Neural crest cell (in vitro differentiated cells): ENCODE measurements around the gene DYNLT4. TPM values are rescaled to one million over a fixed set of nuclear protein-coding genes. Genes with fewer than 3 reads are reported as not detected.
A peak's percentile ranks its signal among the peaks of the same experiment; 100 is the strongest.
"Not testable (repeated sequence)": the region's sequence is repeated elsewhere in the genome, so short reads cannot be mapped to it uniquely, and the experiment has no call there.

ENCODE experiments used
- DNase-seq: peaks from one replicate; pipeline ENCODE4 v3.0.0; 2021; ENCODE audit warnings: low read depth, mixed read lengths, low spot score
- H3K27ac Mint-ChIP-seq: one replicate; pipeline ENCODE4 v1.8.0; 2021; ENCODE audit warnings: mild to moderate bottlenecking, mixed read lengths; ENCODE audit not compliant: unreplicated experiment
- H3K27me3 Mint-ChIP-seq: 2 replicates; pipeline ENCODE4 v1.8.0; 2021; ENCODE audit warnings: low read depth, mild to moderate bottlenecking, mixed read lengths
- H3K36me3 Mint-ChIP-seq: 2 replicates; pipeline ENCODE4 v1.8.0; 2021; ENCODE audit warnings: low read depth, mild to moderate bottlenecking, mixed read lengths
- H3K4me1 Mint-ChIP-seq: 2 replicates; pipeline ENCODE4 v1.8.0; 2021; ENCODE audit warnings: mixed read lengths
- H3K4me3 Mint-ChIP-seq: one replicate; pipeline ENCODE4 v1.8.0; 2021; ENCODE audit warnings: mild to moderate bottlenecking, mixed read lengths
- H3K9me3 Mint-ChIP-seq: 2 replicates; pipeline ENCODE4 v1.8.0; 2021; ENCODE audit warnings: mixed read lengths
- total RNA-seq: library from RNA; stranded (reverse); gene quantifications from 2 replicates; pipeline ENCODE4 v1.2.1, GENCODE V29; 2021
- TF ChIP-seq, protein P1 (sequence below): fragments of 200-600 bp; sonication (generic); conservative IDR thresholded peaks from 2 replicates; pipeline ENCODE4 v1.5.0; 2021; ENCODE audit warnings: antibody characterized with exemption, mild to moderate bottlenecking

Gene DYNLT4
- total RNA-seq, 1 donor from 2014 or later = not detected

DNA sequence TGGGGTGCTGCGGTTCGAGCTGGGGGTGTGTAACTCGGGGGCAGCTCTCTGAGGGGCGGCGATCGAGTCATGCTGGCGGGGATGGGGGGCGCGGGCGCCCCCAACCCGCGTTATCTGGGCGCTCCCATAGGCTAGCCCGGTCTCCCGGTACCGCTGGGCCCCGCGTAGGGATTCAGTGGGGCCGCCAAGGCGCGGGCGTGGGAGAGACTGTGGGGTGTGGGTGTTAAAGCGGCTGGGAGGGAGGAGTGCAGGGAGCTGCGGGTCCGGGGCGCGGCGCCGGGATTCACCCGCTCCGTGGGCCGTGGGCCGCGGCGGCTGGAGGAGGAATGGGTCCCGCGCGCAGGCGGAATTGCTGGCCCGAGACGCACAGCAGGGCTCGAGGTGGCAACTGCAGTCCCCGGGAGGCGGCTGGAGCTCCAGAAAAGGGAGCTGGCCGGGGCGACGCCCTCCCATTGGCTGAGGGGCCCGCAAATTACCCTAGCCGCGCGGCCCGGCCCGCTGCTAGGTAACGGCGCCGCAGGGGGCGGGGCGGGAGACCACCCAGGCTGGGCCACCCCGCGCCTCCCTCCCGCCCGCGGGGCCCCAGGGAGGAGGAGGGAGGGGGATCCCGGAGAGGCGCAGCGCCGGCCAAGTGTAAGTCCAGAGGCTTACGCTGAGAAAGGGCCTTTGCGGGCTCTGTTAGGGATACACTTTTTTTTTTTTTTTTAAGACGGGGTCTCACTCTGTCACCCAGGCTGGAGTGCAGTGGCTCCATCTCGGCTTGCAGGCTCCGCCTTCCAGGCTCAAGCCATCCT lies 35.9 kb upstream of the DYNLT4 start, which contains the start of gene PTCH2:
Gene PTCH2 (minus strand): TSS at position 392 of the 794 bp plus-strand sequence. CDS start 321 bp downstream, at position 71.
- H3K4me3 Mint-ChIP-seq = peak within 1 kb of the TSS; percentile 79
- H3K27me3 Mint-ChIP-seq = peaks cover 28% of the 10 kb centered on the region
- H3K9me3 Mint-ChIP-seq = no peaks in the 10 kb centered on the region
- peaks cover 12% of the 10 kb centered on the region for H3K4me1 Mint-ChIP-seq
- peak; percentile 89 for DNase-seq
- H3K27ac Mint-ChIP-seq = no peak within 1 kb of the TSS
- no peaks in the 10 kb centered on the region for H3K36me3 Mint-ChIP-seq
- TF ChIP-seq, protein P1, sequence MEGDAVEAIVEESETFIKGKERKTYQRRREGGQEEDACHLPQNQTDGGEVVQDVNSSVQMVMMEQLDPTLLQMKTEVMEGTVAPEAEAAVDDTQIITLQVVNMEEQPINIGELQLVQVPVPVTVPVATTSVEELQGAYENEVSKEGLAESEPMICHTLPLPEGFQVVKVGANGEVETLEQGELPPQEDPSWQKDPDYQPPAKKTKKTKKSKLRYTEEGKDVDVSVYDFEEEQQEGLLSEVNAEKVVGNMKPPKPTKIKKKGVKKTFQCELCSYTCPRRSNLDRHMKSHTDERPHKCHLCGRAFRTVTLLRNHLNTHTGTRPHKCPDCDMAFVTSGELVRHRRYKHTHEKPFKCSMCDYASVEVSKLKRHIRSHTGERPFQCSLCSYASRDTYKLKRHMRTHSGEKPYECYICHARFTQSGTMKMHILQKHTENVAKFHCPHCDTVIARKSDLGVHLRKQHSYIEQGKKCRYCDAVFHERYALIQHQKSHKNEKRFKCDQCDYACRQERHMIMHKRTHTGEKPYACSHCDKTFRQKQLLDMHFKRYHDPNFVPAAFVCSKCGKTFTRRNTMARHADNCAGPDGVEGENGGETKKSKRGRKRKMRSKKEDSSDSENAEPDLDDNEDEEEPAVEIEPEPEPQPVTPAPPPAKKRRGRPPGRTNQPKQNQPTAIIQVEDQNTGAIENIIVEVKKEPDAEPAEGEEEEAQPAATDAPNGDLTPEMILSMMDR = no peak

DNA sequence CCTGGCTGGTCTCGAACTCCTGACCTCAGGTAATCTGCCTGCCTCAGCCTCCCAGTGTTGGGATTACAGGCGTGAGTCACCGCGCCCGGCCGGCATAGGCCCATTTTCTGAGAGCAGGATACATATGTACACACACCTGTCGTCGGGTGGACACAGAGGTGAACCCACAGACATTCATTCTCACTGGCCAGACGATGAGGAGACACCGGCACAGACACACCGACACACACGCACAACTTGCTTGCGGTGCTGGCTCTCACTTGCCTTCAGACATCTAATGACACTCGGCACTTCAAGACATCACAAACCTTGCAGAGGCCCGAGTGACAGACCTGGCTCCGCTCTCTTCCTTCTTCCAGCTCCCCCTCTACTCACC lies 35.3 kb upstream of the DYNLT4 start:
- TF ChIP-seq, protein P1 = no peak
- Mint-ChIP-seq H3K9me3 (no peaks in the 10 kb centered on the region), H3K27ac (no peak overlapping the region), H3K27me3 (peaks cover 28% of the 10 kb centered on the region), H3K4me3 (peak overlapping the region; percentile 76), H3K4me1 (peaks cover 10% of the 10 kb centered on the region), H3K36me3 (no peaks in the 10 kb centered on the region)
- no peak for DNase-seq

DNA sequence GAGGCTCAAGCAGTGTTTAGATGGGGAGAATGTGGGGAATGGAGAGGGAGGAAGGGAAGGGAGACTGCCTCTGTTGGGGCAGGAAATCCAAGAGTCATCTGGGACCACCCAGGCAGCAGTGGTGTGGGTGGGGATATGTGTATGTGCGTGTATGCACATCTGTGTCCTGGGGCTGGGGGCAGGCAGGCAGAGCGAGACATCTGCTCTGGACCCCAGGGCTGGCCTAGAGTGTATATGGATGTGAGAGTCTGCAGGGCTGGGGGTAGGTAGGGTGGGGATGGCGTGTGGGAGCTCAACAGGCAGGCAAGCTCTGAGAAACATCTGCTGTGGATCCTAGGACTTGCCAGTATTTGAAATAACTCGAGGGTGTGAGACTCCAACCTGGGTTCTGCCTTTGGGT lies 32.4 kb upstream of the DYNLT4 start:
- no peak overlapping the region for H3K27ac Mint-ChIP-seq
- TF ChIP-seq, protein P1 = no peak
- no peaks in the 10 kb centered on the region for H3K9me3 Mint-ChIP-seq
- DNase-seq = no peak
- peaks cover 18% of the 10 kb centered on the region for H3K4me1 Mint-ChIP-seq
- peak overlapping the region; percentile 21 for H3K4me3 Mint-ChIP-seq
- no peaks in the 10 kb centered on the region for H3K36me3 Mint-ChIP-seq
- H3K27me3 Mint-ChIP-seq = peaks cover 32% of the 10 kb centered on the region

DNA sequence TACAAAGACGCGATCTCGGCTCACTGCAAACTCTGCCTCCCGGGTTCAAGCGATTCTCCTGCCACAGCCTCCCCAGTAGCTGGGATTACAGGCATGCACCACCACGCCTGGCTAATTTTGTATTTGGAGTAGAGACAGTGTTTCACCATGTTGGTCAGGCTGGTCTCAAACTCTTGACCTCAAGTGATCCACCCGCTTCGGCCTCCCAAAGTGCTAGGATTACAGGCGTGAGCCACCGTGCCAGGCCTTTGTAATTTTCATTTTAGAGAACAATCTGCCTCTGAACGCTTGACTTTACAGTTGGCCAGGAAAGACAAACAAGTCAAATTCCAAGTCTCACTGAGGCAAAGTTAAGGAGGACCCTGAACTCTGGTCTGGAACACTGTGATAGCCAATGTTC lies 31.1 kb upstream of the DYNLT4 start:
- H3K9me3 Mint-ChIP-seq, H3K4me3 Mint-ChIP-seq, DNase-seq, H3K36me3 Mint-ChIP-seq, H3K27ac Mint-ChIP-seq: not testable (repeated sequence)
- H3K27me3 Mint-ChIP-seq = peaks cover 28% of the 10 kb centered on the region
- H3K4me1 Mint-ChIP-seq = peaks cover 12% of the 10 kb centered on the region

DNA sequence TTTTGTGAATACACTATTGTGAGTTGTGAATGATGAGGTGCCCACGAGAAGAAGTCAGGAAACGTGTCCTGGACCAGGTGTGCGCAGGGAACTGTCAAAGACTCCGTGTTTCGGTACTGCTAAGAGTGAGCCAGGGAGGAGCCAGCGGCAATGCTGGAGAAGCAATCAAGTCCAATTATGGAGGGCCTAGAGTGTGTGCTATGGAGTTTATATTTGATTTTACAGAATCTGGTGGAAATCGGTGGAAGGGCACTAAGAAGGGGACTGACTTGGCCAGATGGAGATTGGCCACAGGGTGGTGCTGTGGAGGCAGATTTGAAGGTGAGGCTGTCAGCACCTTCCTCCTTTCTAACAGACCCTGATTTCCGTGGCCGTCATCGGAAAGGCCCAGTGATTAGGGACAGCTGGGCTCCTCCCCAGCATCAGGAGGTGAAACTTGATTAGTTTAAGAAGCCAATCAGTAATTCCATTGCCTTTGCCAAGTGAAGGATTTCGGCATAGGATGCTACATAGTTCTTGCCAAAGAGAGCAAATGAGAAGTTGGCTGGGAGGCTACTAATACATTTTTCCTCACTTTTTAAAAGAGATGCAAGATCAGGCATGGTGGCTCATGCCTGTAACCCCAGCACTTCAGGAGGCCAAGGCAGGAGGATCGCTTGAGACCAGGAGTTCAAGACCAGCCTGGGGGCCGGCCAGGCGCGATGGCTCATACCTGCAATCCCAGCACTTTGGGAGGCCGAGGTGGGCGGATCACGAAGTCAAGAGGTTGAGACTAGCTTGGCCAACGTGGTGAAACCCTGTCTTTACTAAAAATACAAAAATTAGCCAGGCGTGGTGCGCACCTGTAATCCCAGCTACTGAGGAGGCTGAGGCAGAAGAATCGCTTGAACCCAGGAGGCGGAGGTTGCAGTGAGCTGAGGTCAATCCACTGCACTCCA lies 28.9 kb upstream of the DYNLT4 start:
- Mint-ChIP-seq H3K9me3 (no peaks in the 10 kb centered on the region), H3K27me3 (peaks cover 10% of the 10 kb centered on the region), H3K27ac (no peak overlapping the region), H3K4me3 (no peak overlapping the region), H3K36me3 (no peaks in the 10 kb centered on the region), H3K4me1 (peaks cover 8% of the 10 kb centered on the region)
- DNase-seq = peak; percentile 90
- TF ChIP-seq, protein P1 = peak; percentile 87
